22Rv1 (cell line): Measurements from ENCODE around the gene KRT8.

Source experiments
- ZFX ChIP-seq: fragments of 450-650 bp; IDR thresholded peaks from 2 replicates; pipeline ENCODE4 v1.6.1; 2017; ENCODE audit warnings: antibody characterized with exemption, borderline replicate concordance
- TF ChIP-seq, protein P1 (sequence below): fragments of 450-650 bp; IDR thresholded peaks from 2 replicates; pipeline ENCODE4 v1.5.1; 2017; ENCODE audit warnings: mild to moderate bottlenecking

DNA sequence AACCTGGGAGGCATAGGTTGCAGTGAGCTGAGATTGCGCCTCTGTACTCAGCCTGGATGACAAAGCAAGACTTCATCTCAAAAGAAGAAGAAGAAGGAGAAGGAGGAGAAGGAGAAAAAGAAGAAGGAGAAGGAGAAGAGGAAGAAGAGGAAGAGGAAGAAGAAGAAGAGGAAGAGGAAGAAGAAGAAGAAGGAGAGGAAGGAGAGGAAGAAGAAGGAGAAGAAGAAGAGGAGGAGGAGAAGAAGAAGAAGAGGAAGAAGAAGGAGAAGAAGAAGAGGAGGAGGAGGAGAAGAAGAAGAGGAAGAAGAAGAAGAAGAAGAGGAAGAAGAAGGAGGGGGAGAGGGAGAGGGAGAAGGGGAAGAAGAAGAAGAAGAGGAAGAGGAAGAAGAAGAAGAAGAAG lies 12.9 kb upstream of the KRT8 start:
- TF ChIP-seq, protein P1, sequence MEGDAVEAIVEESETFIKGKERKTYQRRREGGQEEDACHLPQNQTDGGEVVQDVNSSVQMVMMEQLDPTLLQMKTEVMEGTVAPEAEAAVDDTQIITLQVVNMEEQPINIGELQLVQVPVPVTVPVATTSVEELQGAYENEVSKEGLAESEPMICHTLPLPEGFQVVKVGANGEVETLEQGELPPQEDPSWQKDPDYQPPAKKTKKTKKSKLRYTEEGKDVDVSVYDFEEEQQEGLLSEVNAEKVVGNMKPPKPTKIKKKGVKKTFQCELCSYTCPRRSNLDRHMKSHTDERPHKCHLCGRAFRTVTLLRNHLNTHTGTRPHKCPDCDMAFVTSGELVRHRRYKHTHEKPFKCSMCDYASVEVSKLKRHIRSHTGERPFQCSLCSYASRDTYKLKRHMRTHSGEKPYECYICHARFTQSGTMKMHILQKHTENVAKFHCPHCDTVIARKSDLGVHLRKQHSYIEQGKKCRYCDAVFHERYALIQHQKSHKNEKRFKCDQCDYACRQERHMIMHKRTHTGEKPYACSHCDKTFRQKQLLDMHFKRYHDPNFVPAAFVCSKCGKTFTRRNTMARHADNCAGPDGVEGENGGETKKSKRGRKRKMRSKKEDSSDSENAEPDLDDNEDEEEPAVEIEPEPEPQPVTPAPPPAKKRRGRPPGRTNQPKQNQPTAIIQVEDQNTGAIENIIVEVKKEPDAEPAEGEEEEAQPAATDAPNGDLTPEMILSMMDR: no peak
- no peak for TF ChIP-seq ZFX
